ENCODE measurements around the gene TMEM250.

TMEM250 gene

GRCh38 chr9:136156209-136157120 lies 37.8 kb upstream of the TMEM250 start:
- TF ChIP-seq CTCF (IDR thresholded peaks at IDR 0.05) (no peak), ZFX (IDR thresholded peaks at IDR 0.05; ENCODE audit: borderline replicate concordance) (no peak)
- no peak overlapping the region for H3K27ac ChIP-seq

DNA sequence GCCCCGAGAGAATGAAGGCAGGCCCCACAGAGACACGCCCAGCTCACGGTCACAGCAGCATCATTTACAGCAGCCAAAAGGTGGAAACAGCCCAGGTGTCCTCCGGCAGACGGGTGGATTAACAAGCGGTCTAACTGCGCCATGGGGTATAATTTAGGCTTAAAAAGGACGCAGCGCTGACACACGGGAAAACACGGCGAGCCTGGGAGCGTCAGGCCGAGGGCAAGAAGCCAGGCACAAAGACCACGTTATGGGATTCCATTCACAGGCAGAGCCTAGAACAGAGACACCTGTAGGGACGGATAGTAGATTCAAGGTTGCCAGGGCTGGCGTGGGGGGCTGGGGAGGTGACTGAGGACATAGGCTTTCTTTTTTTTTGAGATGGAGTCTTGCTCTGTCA lies 36.9 kb upstream of the TMEM250 start:
- no peak for TF ChIP-seq ZFX (IDR thresholded peaks at IDR 0.05; ENCODE audit: borderline replicate concordance)
- no peak for TF ChIP-seq CTCF (IDR thresholded peaks at IDR 0.05)
- no peak overlapping the region for H3K27ac ChIP-seq

DNA sequence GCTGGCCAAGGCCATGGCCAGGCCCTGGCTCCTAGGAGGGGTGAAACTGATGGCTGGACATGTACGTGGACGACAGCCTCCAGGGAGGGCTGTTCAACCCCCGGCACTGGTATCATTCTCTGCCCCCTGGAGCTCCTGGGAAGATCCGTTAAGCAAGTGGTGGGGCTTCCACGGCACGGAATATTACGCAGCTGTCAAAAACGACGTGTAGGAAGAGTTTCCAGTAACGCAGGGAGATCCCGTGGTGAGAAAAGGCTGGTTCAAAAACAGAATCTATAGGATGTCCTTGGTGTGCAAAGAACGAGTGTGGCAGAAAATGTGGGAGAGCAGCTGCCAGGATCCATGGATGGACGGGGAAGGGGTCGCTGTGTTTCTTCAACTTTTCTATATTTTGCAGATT lies 36.3 kb upstream of the TMEM250 start:
- H3K27ac ChIP-seq: no peak overlapping the region
- TF ChIP-seq ZFX (IDR thresholded peaks at IDR 0.05; ENCODE audit: borderline replicate concordance): no peak
- no peak for TF ChIP-seq CTCF (IDR thresholded peaks at IDR 0.05)

GRCh38 chr9:136153381-136154065 lies 34.8 kb upstream of the TMEM250 start:
- no peak overlapping the region for H3K27ac ChIP-seq
- TF ChIP-seq ZFX (IDR thresholded peaks at IDR 0.05; ENCODE audit: borderline replicate concordance): no peak
- TF ChIP-seq CTCF (IDR thresholded peaks at IDR 0.05): no peak

DNA sequence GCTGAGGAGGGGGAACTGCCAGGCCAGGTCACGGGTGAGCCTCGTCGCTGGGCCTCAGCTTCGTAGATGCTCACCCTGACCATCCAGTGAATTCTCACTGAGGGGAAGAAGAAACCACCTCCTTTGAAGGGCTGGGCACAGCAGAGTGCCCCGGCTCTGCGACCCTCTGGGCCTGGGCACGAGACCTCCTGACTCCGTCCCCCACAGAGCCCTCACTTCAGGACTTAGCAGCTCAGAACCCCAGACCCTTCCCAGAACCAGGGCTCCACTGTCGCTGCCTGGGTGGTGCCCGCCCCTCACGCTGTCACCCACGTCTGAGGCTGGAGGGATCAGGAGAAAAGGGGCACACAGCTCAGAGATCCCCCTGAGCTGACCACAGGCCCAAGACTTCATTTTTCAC lies 34.3 kb upstream of the TMEM250 start:
- no peak overlapping the region for H3K27ac ChIP-seq
- TF ChIP-seq CTCF (IDR thresholded peaks at IDR 0.05) (no peak), ZFX (IDR thresholded peaks at IDR 0.05; ENCODE audit: borderline replicate concordance) (no peak)

DNA sequence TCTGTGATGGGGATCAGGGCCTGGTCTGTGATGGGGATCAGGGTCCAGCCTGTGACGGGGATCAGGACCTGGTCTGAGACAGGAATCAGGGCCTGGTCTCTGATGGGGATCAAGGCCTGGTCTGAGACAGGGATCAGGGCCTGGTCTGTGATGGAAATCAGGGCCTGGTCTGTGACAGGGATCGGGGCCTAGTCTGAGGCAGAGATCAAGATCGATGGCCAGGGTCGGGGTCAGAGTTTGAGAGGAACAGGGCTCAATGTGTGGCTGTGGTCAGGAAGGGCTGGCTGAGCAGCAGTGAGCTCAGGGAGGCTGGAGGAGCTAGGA lies 33.8 kb upstream of the TMEM250 start:
- TF ChIP-seq CTCF (IDR thresholded peaks at IDR 0.05): no peak
- no peak overlapping the region for H3K27ac ChIP-seq

All from 22Rv1 (cell line).